Astrocyte (in vitro differentiated cells and primary cell): ENCODE data around the gene TAS1R1. TPM values are rescaled to one million over a fixed set of nuclear protein-coding genes. Genes with fewer than 3 reads are reported as not detected.

Experiments used
- DNase-seq: peaks from one replicate; pipeline ENCODE4 v3.0.0-alpha.2; 2010; ENCODE audit warnings: low read depth
- FAIRE-seq: peaks from 2 replicates; lab custom pipeline; 2011; peaks lifted over from hg19 to GRCh38; lab: Jason Lieb, UNC
- H2AFZ ChIP-seq: 2 replicates; pipeline ENCODE4 v1.6.0; 2012; ENCODE audit warnings: low read depth, low read length, inconsistent platforms
- H3K27ac ChIP-seq: 2 replicates; pipeline ENCODE4 v1.5.1; 2011; ENCODE audit warnings: low read depth, low read length, inconsistent platforms
- H3K27me3 ChIP-seq: 2 replicates; pipeline ENCODE4 v1.6.0; 2011; ENCODE audit warnings: low read length, inconsistent platforms; ENCODE audit not compliant: insufficient read depth
- H3K36me3 ChIP-seq: 2 replicates; pipeline ENCODE4 v1.5.1; 2011; ENCODE audit warnings: low read length, inconsistent platforms; ENCODE audit not compliant: insufficient read depth
- H3K4me1 ChIP-seq: 2 replicates; pipeline ENCODE4 v1.5.1; 2011; ENCODE audit warnings: low read length, inconsistent platforms; ENCODE audit not compliant: insufficient read depth
- H3K4me2 ChIP-seq: 2 replicates; pipeline ENCODE4 v1.6.0; 2012; ENCODE audit warnings: low read length, inconsistent platforms
- H3K4me3 ChIP-seq: 2 replicates; pipeline ENCODE4 v1.5.1; 2011; ENCODE audit warnings: low read depth, mild to moderate bottlenecking, low read length, inconsistent platforms; ENCODE audit not compliant: insufficient read depth
- H3K79me2 ChIP-seq: 2 replicates; pipeline ENCODE4 v1.6.0; 2012; ENCODE audit warnings: mild to moderate bottlenecking, low read length, inconsistent platforms; ENCODE audit not compliant: insufficient read depth
- H3K9ac ChIP-seq: 2 replicates; pipeline ENCODE4 v1.6.0; 2012; ENCODE audit warnings: mild to moderate bottlenecking, low read length, inconsistent platforms
- H3K9me3 ChIP-seq: 2 replicates; pipeline ENCODE4 v1.5.1; 2012; ENCODE audit warnings: low read depth, mild to moderate bottlenecking, low read length, inconsistent platforms; ENCODE audit not compliant: insufficient read depth
- H4K20me1 ChIP-seq: 2 replicates; pipeline ENCODE4 v1.6.0; 2012; ENCODE audit warnings: low read length, inconsistent platforms; ENCODE audit not compliant: insufficient read depth
- H3K27ac Mint-ChIP-seq: one replicate; pipeline ENCODE4 v1.8.0; 2021; ENCODE audit warnings: mild to moderate bottlenecking, mixed read lengths; ENCODE audit not compliant: unreplicated experiment
- H3K27me3 Mint-ChIP-seq: one replicate; pipeline ENCODE4 v1.8.0; 2021; ENCODE audit warnings: low read depth, mixed read lengths; ENCODE audit not compliant: unreplicated experiment
- H3K36me3 Mint-ChIP-seq: one replicate; pipeline ENCODE4 v1.8.0; 2021; ENCODE audit warnings: low read depth, mixed read lengths; ENCODE audit not compliant: unreplicated experiment
- H3K4me1 Mint-ChIP-seq: one replicate; pipeline ENCODE4 v1.8.0; 2021; ENCODE audit warnings: low read depth, mixed read lengths; ENCODE audit not compliant: unreplicated experiment
- H3K4me3 Mint-ChIP-seq: one replicate; pipeline ENCODE4 v1.8.0; 2021; ENCODE audit warnings: mild to moderate bottlenecking, moderate library complexity, mixed read lengths; ENCODE audit not compliant: unreplicated experiment
- H3K9me3 Mint-ChIP-seq: one replicate; pipeline ENCODE4 v1.8.0; 2021; ENCODE audit warnings: mild to moderate bottlenecking, mixed read lengths; ENCODE audit not compliant: unreplicated experiment
- CTCF ChIP-seq: IDR thresholded peaks from 2 replicates; pipeline ENCODE4 v1.5.1; 2011; ENCODE audit warnings: low read depth, mild to moderate bottlenecking, inconsistent platforms, low read length, moderate library complexity; ENCODE audit not compliant: insufficient read depth
- EZH2 ChIP-seq: IDR thresholded peaks from 2 replicates; pipeline ENCODE4 v1.6.1; 2012; ENCODE audit warnings: mild to moderate bottlenecking, low read length, inconsistent platforms; ENCODE audit not compliant: insufficient read depth
- total RNA-seq: library from RNA; stranded (reverse); gene quantifications from 2 replicates; pipeline ENCODE4 v1.2.1, GENCODE V29; 2021

Gene TAS1R1
- total RNA-seq, 1 donor from 2014 or later: not detected

- H3K36me3 ChIP-seq: peaks cover 36% of the 10 kb centered on the region
- peaks cover 93% of the 10 kb centered on the region for H4K20me1 ChIP-seq
- no peaks in the 10 kb centered on the region for H3K27me3 ChIP-seq
- H3K4me3 Mint-ChIP-seq: no peak overlapping the region
- TF ChIP-seq CTCF (no peak), EZH2 (no peak)
- H2AFZ ChIP-seq: no peak overlapping the region
- peaks cover 94% of the 10 kb centered on the region for H3K79me2 ChIP-seq
- no peaks in the 10 kb centered on the region for H3K9me3 ChIP-seq
- FAIRE-seq: no peak
- H3K27me3 Mint-ChIP-seq: no peaks in the 10 kb centered on the region
- no peak overlapping the region for H3K9ac ChIP-seq
- no peak overlapping the region for H3K4me2 ChIP-seq
- no peak overlapping the region for H3K27ac ChIP-seq
- peaks cover 10% of the 10 kb centered on the region for H3K4me1 Mint-ChIP-seq
- H3K9me3 Mint-ChIP-seq: no peaks in the 10 kb centered on the region
- H3K27ac Mint-ChIP-seq: no peak overlapping the region
- H3K4me3 ChIP-seq: no peak overlapping the region
- no peak for DNase-seq
- peaks cover 16% of the 10 kb centered on the region for H3K4me1 ChIP-seq
- peaks cover 17% of the 10 kb centered on the region for H3K36me3 Mint-ChIP-seq
Observed at GRCh38 chr1:6596886-6597776, 42.0 kb downstream of the TAS1R1 start.

GRCh38 chr1:6597777-6598131 is 42.6 kb downstream of the TAS1R1 start:
- peaks cover 16% of the 10 kb centered on the region for H3K4me1 ChIP-seq
- H3K9me3 Mint-ChIP-seq: no peaks in the 10 kb centered on the region
- peaks cover 92% of the 10 kb centered on the region for H3K79me2 ChIP-seq
- no peak overlapping the region for H3K27ac Mint-ChIP-seq
- H3K9ac ChIP-seq: no peak overlapping the region
- peaks cover 10% of the 10 kb centered on the region for H3K4me1 Mint-ChIP-seq
- FAIRE-seq (no peak), DNase-seq (no peak)
- H3K27me3 Mint-ChIP-seq: no peaks in the 10 kb centered on the region
- TF ChIP-seq CTCF (no peak), EZH2 (no peak)
- peaks cover 91% of the 10 kb centered on the region for H4K20me1 ChIP-seq
- no peak overlapping the region for H3K4me3 ChIP-seq
- H2AFZ ChIP-seq: no peak overlapping the region
- no peak overlapping the region for H3K4me3 Mint-ChIP-seq
- no peaks in the 10 kb centered on the region for H3K27me3 ChIP-seq
- H3K27ac ChIP-seq: no peak overlapping the region
- no peaks in the 10 kb centered on the region for H3K9me3 ChIP-seq
- H3K36me3 Mint-ChIP-seq: peaks cover 17% of the 10 kb centered on the region
- no peak overlapping the region for H3K4me2 ChIP-seq
- H3K36me3 ChIP-seq: peaks cover 35% of the 10 kb centered on the region
